HCT116 (cell line): ENCODE measurements around the gene EYA2. TPM values are rescaled to one million over a fixed set of nuclear protein-coding genes. Genes with fewer than 3 reads are reported as not detected.

ENCODE experiments used
- ATAC-seq: fragments of 200-7000 bp; cut with Tn5 transposase; 2 replicates; pipeline ENCODE4 v1.9.1; 2020; ENCODE audit warnings: mild to moderate bottlenecking, moderate library complexity
- BruUV-seq: library from RNA; stranded (reverse); fragments of 400-500 nt; replicated peaks from 2 replicates; lab custom pipeline; 2021; lab: Mats Ljungman, UMichigan
- CTCF ChIA-PET: fragments of 300-600 bp; sonication (Branson Sonifier 250); formaldehyde crosslinking; loops from one replicate; lab custom pipeline; 2021; ENCODE audit warnings: antibody characterized with exemption; lab: Charles Lee
- POLR2A ChIA-PET: fragments of 300-600, 350-600 bp; sonication (Branson Sonifier 250); formaldehyde crosslinking; loops from one replicate; lab custom pipeline; 2021; ENCODE audit warnings: antibody characterized with exemption; lab: Charles Lee
- RAD21 ChIA-PET, 2 experiments: fragments of 300-600 bp; sonication (Branson Sonifier 250); formaldehyde crosslinking; loops; one replicate each; lab custom pipeline; 2023; ENCODE audit warnings: low total read pairs in 2 of 2; ENCODE audit not compliant: uncharacterized antibody in 2 of 2, unreplicated experiment in 2 of 2, low non-redundant PET in 1 of 2; lab: Charles Lee
- DNase-seq: peaks from one replicate; pipeline ENCODE4 v3.0.0-alpha.2; 2010; ENCODE audit warnings: low read depth, low spot score
- H2AFZ ChIP-seq: fragments of 200-600 bp; shearing (Covaris generic), sonication (generic); 2 replicates; pipeline ENCODE4 v1.6.1; 2017; ENCODE audit warnings: low read depth, mixed run types, mixed read lengths, antibody characterized with exemption, low read length; ENCODE audit not compliant: poor library complexity, severe bottlenecking
- H3K27ac ChIP-seq: 2 replicates; pipeline ENCODE4 v1.5.1; 2012; ENCODE audit warnings: low read depth, low read length
- H3K27me3 ChIP-seq: fragments of 200-600 bp; sonication (generic); 2 replicates; pipeline ENCODE4 v1.6.1; 2016; ENCODE audit warnings: mixed run types, low read length, mixed read lengths; ENCODE audit not compliant: insufficient read depth
- H3K36me3 ChIP-seq, 2 experiments: fragments of 200-500 bp in 1 of 2; fragments of 200-600 bp in 1 of 2; sonication (Bioruptor generic) in 1 of 2; sonication (generic) in 1 of 2; 2 replicates each; pipeline versions ENCODE4 v1.5.1 to v1.6.1; 2014 to 2016; ENCODE audit warnings: low read length in 2 of 2, inconsistent platforms in 1 of 2, mixed read lengths in 1 of 2, mixed run types in 1 of 2; ENCODE audit not compliant: insufficient read depth in 2 of 2, control insufficient read depth in 1 of 2
- H3K4me1 ChIP-seq, 2 experiments: fragments of 200-600 bp in 1 of 2; sonication (generic) in 1 of 2; 2 replicates each; pipeline versions ENCODE4 v1.5.1 to v1.6.1; 2012 to 2017; ENCODE audit warnings: low read length in 2 of 2, inconsistent platforms in 1 of 2, mild to moderate bottlenecking in 1 of 2, mixed read lengths in 1 of 2, mixed run types in 1 of 2, moderate library complexity in 1 of 2; ENCODE audit not compliant: insufficient read depth in 2 of 2, control insufficient read depth in 1 of 2
- H3K4me2 ChIP-seq: fragments of 200-600 bp; sonication (generic); 2 replicates; pipeline ENCODE4 v1.6.1; 2017; ENCODE audit warnings: mixed run types, low read length, mixed read lengths
- H3K4me3 ChIP-seq, 2 experiments: fragments of 200-600 bp in 1 of 2; sonication (generic) in 1 of 2; replicated peaks in 1 of 2; 2 replicates each; pipeline ENCODE4 v1.5.1; 2011 to 2016; ENCODE audit warnings: low read length in 2 of 2, control low read depth in 1 of 2, low read depth in 1 of 2, mild to moderate bottlenecking in 1 of 2, mixed read lengths in 1 of 2, mixed run types in 1 of 2
- H3K79me2 ChIP-seq: fragments of 200-600 bp; sonication (generic); 2 replicates; pipeline ENCODE4 v1.6.1; 2017; ENCODE audit warnings: mild to moderate bottlenecking, mixed run types, low read length, moderate library complexity, mixed read lengths; ENCODE audit not compliant: insufficient read depth
- H3K9ac ChIP-seq: fragments of 200-600 bp; sonication (generic); 2 replicates; pipeline ENCODE4 v1.6.1; 2016; ENCODE audit warnings: low read length, mixed read lengths
- H3K9me2 ChIP-seq: fragments of 200-600 bp; sonication (generic), shearing (Covaris generic); 2 replicates; pipeline ENCODE4 v1.6.1; 2017; ENCODE audit warnings: mixed run types, mild to moderate bottlenecking, moderate library complexity; ENCODE audit not compliant: insufficient read depth
- H3K9me3 ChIP-seq, 2 experiments: fragments of 200-500 bp in 1 of 2; fragments of 200-600 bp in 1 of 2; sonication (Bioruptor generic) in 1 of 2; sonication (generic) in 1 of 2; 2 replicates each; pipeline ENCODE4 v1.6.1; 2014 to 2017; ENCODE audit warnings: low read length in 2 of 2, mixed read lengths in 2 of 2, inconsistent platforms in 1 of 2, low read depth in 1 of 2, mild to moderate bottlenecking in 1 of 2, mixed run types in 1 of 2, moderate library complexity in 1 of 2; ENCODE audit not compliant: control insufficient read depth in 1 of 2, insufficient read depth in 1 of 2
- H4K20me1 ChIP-seq: fragments of 200-600 bp; sonication (generic), shearing (Covaris generic); 2 replicates; pipeline ENCODE4 v1.6.1; 2017; ENCODE audit warnings: mixed run types, mild to moderate bottlenecking, moderate library complexity; ENCODE audit not compliant: insufficient read depth
- CEBPB ChIP-seq: IDR thresholded peaks from 2 replicates; pipeline ENCODE4 v1.6.1; 2012; ENCODE audit warnings: low read depth
- FOSL1 ChIP-seq: IDR thresholded peaks from 2 replicates; pipeline ENCODE4 v1.6.1; 2012; ENCODE audit warnings: low read depth
- MAX ChIP-seq: IDR thresholded peaks from 2 replicates; pipeline ENCODE4 v1.6.1; 2012
- POLR2AphosphoS5 ChIP-seq: IDR thresholded peaks from 2 replicates; pipeline ENCODE4 v1.6.1; 2011; ENCODE audit warnings: mild to moderate bottlenecking, low read depth, low read length, moderate library complexity
- RAD21 ChIP-seq: IDR thresholded peaks from 2 replicates; pipeline ENCODE4 v1.6.1; 2012; ENCODE audit warnings: low read depth, mild to moderate bottlenecking
- SP1 ChIP-seq: IDR thresholded peaks from 2 replicates; pipeline ENCODE4 v1.6.1; 2012; ENCODE audit warnings: low read depth
- TCF7L2 ChIP-seq: IDR thresholded peaks from 2 replicates; pipeline ENCODE4 v1.7.0; 2011; ENCODE audit warnings: borderline replicate concordance, inconsistent platforms; ENCODE audit not compliant: insufficient read depth, insufficient read length; ENCODE audit errors: extremely low read depth
- intact Hi-C: fragments of 100-400 bp; cut with micrococcal nuclease; formaldehyde crosslinking; loops from 2 replicates; pipeline ENCODE4 v1.10.0; 2022
- total RNA-seq: library from RNA; stranded (reverse); gene quantifications from one replicate; pipeline ENCODE4 v1.2.1, GENCODE V29; 2021; ENCODE audit not compliant: unreplicated experiment

Gene EYA2
- total RNA-seq, 1 experiment from 2014 or later = not detected

GRCh38 chr20:46913329-46914044 lies 18.8 kb downstream of the EYA2 start:
- no peak overlapping the region for H3K27ac ChIP-seq
- H3K9me2 ChIP-seq = no peaks in the 10 kb centered on the region
- H3K4me1 ChIP-seq = no peaks in the 10 kb centered on the region
- no peaks in the 10 kb centered on the region for H3K79me2 ChIP-seq
- H3K27me3 ChIP-seq = peaks cover 11% of the 10 kb centered on the region; the same call in 1 of the 2 replicates
- TF ChIP-seq TCF7L2 (no peak), CEBPB (no peak), SP1 (no peak)
- POLR2A ChIA-PET = no interaction called here
- no peak overlapping the region for H3K4me2 ChIP-seq
- RAD21 ChIA-PET = no interaction called here
- ATAC-seq = no peak
- no peaks in the 10 kb centered on the region for H3K36me3 ChIP-seq
- no TSS peak for BruUV-seq
- H4K20me1 ChIP-seq = no peaks in the 10 kb centered on the region
- no peaks in the 10 kb centered on the region for H3K9me3 ChIP-seq
- intact Hi-C loops = no loop called here
- no peak overlapping the region for H3K4me3 ChIP-seq
- H2AFZ ChIP-seq = no peak overlapping the region
- CTCF ChIA-PET = no interaction called here
- H3K9ac ChIP-seq = no peak overlapping the region
- DNase-seq = no peak

GRCh38 chr20:46914789-46915379 lies 20.2 kb downstream of the EYA2 start:
- ATAC-seq = no peak

More at GRCh38 chr20:46914789-46915379, 20.2 kb downstream of the EYA2 start:
- no peaks in the 10 kb centered on the region for H3K9me3 ChIP-seq
- H3K9me2 ChIP-seq = no peaks in the 10 kb centered on the region
- BruUV-seq = no TSS peak
- DNase-seq = no peak
- H3K4me3 ChIP-seq = no peak overlapping the region
- H3K27ac ChIP-seq = no peak overlapping the region
- CTCF ChIA-PET = no interaction called here
- no peaks in the 10 kb centered on the region for H3K79me2 ChIP-seq
- H4K20me1 ChIP-seq = no peaks in the 10 kb centered on the region
- H3K27me3 ChIP-seq = peaks cover 11% of the 10 kb centered on the region; the same call in 1 of the 2 replicates
- no peak overlapping the region for H3K4me2 ChIP-seq
- intact Hi-C loops = no loop called here
- no peak overlapping the region for H2AFZ ChIP-seq
- TF ChIP-seq SP1 (no peak), FOSL1 (no peak), POLR2AphosphoS5 (no peak), RAD21 (no peak), MAX (no peak)
- H3K36me3 ChIP-seq = no peaks in the 10 kb centered on the region
- RAD21 ChIA-PET = no interaction called here
- POLR2A ChIA-PET = no interaction called here
- H3K4me1 ChIP-seq = no peaks in the 10 kb centered on the region
- no peak overlapping the region for H3K9ac ChIP-seq
